HCT116 (cell line): ENCODE results near the gene KRT73.

Experiments used
- CEBPB ChIP-seq: IDR thresholded peaks from 2 replicates; pipeline ENCODE4 v1.6.1; 2012; ENCODE audit warnings: low read depth
- EGR1 ChIP-seq: IDR thresholded peaks from 2 replicates; pipeline ENCODE4 v1.6.1; 2012; ENCODE audit warnings: low read depth
- EZH2 ChIP-seq: fragments of 200-600 bp; sonication (generic); IDR thresholded peaks from 2 replicates; pipeline ENCODE4 v1.6.1; 2017; ENCODE audit warnings: antibody characterized with exemption, mixed run types
- EZH2phosphoT487 ChIP-seq: fragments of 200-600 bp; IDR thresholded peaks from 2 replicates; pipeline ENCODE4 v1.6.1; 2018; ENCODE audit warnings: antibody characterized with exemption, borderline replicate concordance
- FOSL1 ChIP-seq: IDR thresholded peaks from 2 replicates; pipeline ENCODE4 v1.6.1; 2012; ENCODE audit warnings: low read depth
- POLR2A ChIP-seq: IDR thresholded peaks from 2 replicates; pipeline ENCODE4 v1.7.0; 2011; ENCODE audit warnings: borderline replicate concordance; ENCODE audit not compliant: insufficient read depth, insufficient read length; ENCODE audit errors: extremely low read depth
- POLR2AphosphoS5 ChIP-seq: IDR thresholded peaks from 2 replicates; pipeline ENCODE4 v1.6.1; 2011; ENCODE audit warnings: mild to moderate bottlenecking, low read depth, low read length, moderate library complexity
- SIN3A ChIP-seq: IDR thresholded peaks from 2 replicates; pipeline ENCODE4 v1.6.1; 2012; ENCODE audit warnings: low read depth
- SRF ChIP-seq: IDR thresholded peaks from 2 replicates; pipeline ENCODE4 v1.6.1; 2012; ENCODE audit warnings: low read depth
- TF ChIP-seq, protein P1 (sequence below), 3 experiments: fragments of 200-600 bp in 1 of 3; sonication (generic) in 1 of 3; IDR thresholded peaks in 2 of 3; conservative IDR thresholded peaks in 1 of 3; 2 replicates each; pipeline ENCODE4 v1.5.1; 2012 to 2017; ENCODE audit warnings: low read depth in 2 of 3, low read length in 2 of 3, antibody characterized with exemption in 1 of 3, borderline replicate concordance in 1 of 3, control low read depth in 1 of 3, mild to moderate bottlenecking in 1 of 3, mixed read lengths in 1 of 3, mixed run types in 1 of 3, moderate library complexity in 1 of 3; ENCODE audit not compliant: insufficient read depth in 1 of 3
- TF ChIP-seq, protein P2 (sequence below): IDR thresholded peaks from 2 replicates; pipeline ENCODE4 v1.6.1; 2012
- TF ChIP-seq, protein P3 (sequence below): IDR thresholded peaks from 2 replicates; pipeline ENCODE4 v1.6.1; 2012
- TF ChIP-seq, protein P4 (sequence below): IDR thresholded peaks from 2 replicates; pipeline ENCODE4 v1.6.1; 2011; ENCODE audit warnings: mild to moderate bottlenecking, low read length, moderate library complexity; ENCODE audit not compliant: insufficient replicate concordance; ENCODE audit errors: extremely low read depth

DNA sequence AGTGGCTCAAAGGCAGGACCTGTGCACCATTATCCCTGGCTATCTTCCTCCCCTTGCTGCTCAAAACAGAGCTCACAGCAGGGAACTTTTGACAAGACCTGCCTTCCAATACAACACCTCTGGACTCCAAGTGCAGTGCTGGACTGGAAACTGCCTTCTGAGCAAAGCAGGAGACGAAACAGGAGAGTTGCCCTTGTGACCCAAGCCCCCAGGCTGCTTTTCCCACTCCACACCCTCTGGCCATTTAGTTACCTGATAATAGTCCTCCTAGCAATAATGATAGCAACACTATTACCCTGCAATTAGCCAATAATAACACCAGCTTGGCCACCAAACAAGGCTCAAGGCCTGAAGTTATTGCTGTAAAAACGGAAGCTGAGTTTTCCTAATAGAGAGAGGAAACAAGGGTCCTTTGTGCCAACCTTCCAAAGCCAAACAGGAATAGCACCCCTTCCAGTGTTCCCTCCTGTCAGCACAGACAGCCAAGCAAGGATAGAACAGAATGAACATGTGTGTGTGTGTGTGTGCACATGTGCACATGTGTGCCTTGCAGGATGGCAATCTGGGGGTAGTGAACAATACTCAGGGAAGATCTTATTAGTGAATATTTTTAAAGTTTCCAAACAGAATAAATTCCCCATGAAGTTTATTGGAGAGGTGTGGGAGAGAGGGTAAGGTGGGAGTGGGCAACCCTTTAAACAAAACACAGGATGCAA is 9.2 kb upstream of the KRT73 start:
- TF ChIP-seq, protein P1, sequence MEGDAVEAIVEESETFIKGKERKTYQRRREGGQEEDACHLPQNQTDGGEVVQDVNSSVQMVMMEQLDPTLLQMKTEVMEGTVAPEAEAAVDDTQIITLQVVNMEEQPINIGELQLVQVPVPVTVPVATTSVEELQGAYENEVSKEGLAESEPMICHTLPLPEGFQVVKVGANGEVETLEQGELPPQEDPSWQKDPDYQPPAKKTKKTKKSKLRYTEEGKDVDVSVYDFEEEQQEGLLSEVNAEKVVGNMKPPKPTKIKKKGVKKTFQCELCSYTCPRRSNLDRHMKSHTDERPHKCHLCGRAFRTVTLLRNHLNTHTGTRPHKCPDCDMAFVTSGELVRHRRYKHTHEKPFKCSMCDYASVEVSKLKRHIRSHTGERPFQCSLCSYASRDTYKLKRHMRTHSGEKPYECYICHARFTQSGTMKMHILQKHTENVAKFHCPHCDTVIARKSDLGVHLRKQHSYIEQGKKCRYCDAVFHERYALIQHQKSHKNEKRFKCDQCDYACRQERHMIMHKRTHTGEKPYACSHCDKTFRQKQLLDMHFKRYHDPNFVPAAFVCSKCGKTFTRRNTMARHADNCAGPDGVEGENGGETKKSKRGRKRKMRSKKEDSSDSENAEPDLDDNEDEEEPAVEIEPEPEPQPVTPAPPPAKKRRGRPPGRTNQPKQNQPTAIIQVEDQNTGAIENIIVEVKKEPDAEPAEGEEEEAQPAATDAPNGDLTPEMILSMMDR (IDR thresholded peaks at IDR 0.05 in 2 of 3, conservative IDR thresholded peaks at IDR 0.05 in 1 of 3; ENCODE audit: borderline replicate concordance in 1 of 3, insufficient read depth in 1 of 3, low read depth in 2 of 3, low read length in 2 of 3), result no peak
- no peak for TF ChIP-seq POLR2AphosphoS5
- TF ChIP-seq, protein P2, sequence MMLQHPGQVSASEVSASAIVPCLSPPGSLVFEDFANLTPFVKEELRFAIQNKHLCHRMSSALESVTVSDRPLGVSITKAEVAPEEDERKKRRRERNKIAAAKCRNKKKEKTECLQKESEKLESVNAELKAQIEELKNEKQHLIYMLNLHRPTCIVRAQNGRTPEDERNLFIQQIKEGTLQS, result no peak
- no peak for TF ChIP-seq POLR2A
- no peak for TF ChIP-seq CEBPB
- no peak for TF ChIP-seq SRF
- TF ChIP-seq, protein P3, sequence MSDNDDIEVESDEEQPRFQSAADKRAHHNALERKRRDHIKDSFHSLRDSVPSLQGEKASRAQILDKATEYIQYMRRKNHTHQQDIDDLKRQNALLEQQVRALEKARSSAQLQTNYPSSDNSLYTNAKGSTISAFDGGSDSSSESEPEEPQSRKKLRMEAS, result no peak
- no peak for TF ChIP-seq EZH2
- no peak for TF ChIP-seq EZH2phosphoT487
- no peak for TF ChIP-seq FOSL1
- TF ChIP-seq SIN3A, result no peak
- TF ChIP-seq, protein P4, sequence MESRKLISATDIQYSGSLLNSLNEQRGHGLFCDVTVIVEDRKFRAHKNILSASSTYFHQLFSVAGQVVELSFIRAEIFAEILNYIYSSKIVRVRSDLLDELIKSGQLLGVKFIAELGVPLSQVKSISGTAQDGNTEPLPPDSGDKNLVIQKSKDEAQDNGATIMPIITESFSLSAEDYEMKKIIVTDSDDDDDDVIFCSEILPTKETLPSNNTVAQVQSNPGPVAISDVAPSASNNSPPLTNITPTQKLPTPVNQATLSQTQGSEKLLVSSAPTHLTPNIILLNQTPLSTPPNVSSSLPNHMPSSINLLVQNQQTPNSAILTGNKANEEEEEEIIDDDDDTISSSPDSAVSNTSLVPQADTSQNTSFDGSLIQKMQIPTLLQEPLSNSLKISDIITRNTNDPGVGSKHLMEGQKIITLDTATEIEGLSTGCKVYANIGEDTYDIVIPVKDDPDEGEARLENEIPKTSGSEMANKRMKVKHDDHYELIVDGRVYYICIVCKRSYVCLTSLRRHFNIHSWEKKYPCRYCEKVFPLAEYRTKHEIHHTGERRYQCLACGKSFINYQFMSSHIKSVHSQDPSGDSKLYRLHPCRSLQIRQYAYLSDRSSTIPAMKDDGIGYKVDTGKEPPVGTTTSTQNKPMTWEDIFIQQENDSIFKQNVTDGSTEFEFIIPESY, result no peak
- TF ChIP-seq EGR1, result no peak
